Suprapubic skin (tissue), 4 donors: ENCODE measurements around the gene STX16. TPM values are rescaled to one million over a fixed set of nuclear protein-coding genes. Genes with fewer than 3 reads are reported as not detected.

Experiments
- DNase-seq, 2 donors: peaks; one replicate each; pipeline ENCODE4 v3.0.0-alpha.2; 2019; ENCODE audit warnings: low spot score in 2 of 2
- H3K27ac ChIP-seq: fragments of 200-600 bp; sonication (generic); one replicate; pipeline ENCODE4 v1.5.1; 2019
- H3K27me3 ChIP-seq: fragments of 200-600 bp; sonication (generic); one replicate; pipeline ENCODE4 v1.5.1; 2019
- H3K36me3 ChIP-seq: fragments of 200-600 bp; sonication (generic); one replicate; pipeline ENCODE4 v1.5.1; 2019
- H3K4me1 ChIP-seq: fragments of 200-600 bp; sonication (generic); one replicate; pipeline ENCODE4 v1.5.1; 2019
- H3K4me3 ChIP-seq: fragments of 200-600 bp; sonication (generic); one replicate; pipeline ENCODE4 v1.5.1; 2019; ENCODE audit warnings: mild to moderate bottlenecking
- H3K9me3 ChIP-seq: fragments of 200-600 bp; sonication (generic); one replicate; pipeline ENCODE4 v1.5.1; 2019
- EP300 ChIP-seq: sonication (generic); formaldehyde crosslinking; IDR thresholded peaks from one replicate; pipeline ENCODE4 v1.6.1; 2017; ENCODE audit warnings: antibody characterized with exemption
- POLR2A ChIP-seq, 2 donors: fragments of 450-650 bp; IDR thresholded peaks; one replicate each; pipeline ENCODE4 v1.6.1; 2017; ENCODE audit warnings: antibody characterized with exemption in 2 of 2, mild to moderate bottlenecking in 2 of 2, moderate library complexity in 2 of 2
- POLR2AphosphoS5 ChIP-seq, 3 donors: sonication (generic); formaldehyde crosslinking; IDR thresholded peaks; one replicate each; pipeline ENCODE4 v1.6.1; 2017; ENCODE audit warnings: antibody characterized with exemption in 3 of 3
- whole genome bisulfite sequencing: methylation state at CpG from one replicate; pipeline ENCODE4 v1.1.5; 2018; 5-methylcytosine and 5-hydroxymethylcytosine counted together
- total RNA-seq, 4 donors: library from RNA; depleted of rRNA; stranded (reverse); fragments of >200 nt; gene quantifications; one replicate each; pipeline ENCODE4 v1.1.0, GENCODE V29; 2016
- TF ChIP-seq, protein P1 (sequence below), 2 donors: fragments of 200-600 bp in 1 of 2; fragments of 450-650 bp in 1 of 2; sonication (generic) in 1 of 2; IDR thresholded peaks; one replicate each; pipeline ENCODE4 v1.5.1; 2016 to 2019; ENCODE audit warnings: antibody characterized with exemption in 2 of 2, mild to moderate bottlenecking in 1 of 2, moderate library complexity in 1 of 2

STX16 gene
- total RNA-seq, 4 donors from 2014 or later, result 35.6 to 138 (median 50.9) TPM

DNA sequence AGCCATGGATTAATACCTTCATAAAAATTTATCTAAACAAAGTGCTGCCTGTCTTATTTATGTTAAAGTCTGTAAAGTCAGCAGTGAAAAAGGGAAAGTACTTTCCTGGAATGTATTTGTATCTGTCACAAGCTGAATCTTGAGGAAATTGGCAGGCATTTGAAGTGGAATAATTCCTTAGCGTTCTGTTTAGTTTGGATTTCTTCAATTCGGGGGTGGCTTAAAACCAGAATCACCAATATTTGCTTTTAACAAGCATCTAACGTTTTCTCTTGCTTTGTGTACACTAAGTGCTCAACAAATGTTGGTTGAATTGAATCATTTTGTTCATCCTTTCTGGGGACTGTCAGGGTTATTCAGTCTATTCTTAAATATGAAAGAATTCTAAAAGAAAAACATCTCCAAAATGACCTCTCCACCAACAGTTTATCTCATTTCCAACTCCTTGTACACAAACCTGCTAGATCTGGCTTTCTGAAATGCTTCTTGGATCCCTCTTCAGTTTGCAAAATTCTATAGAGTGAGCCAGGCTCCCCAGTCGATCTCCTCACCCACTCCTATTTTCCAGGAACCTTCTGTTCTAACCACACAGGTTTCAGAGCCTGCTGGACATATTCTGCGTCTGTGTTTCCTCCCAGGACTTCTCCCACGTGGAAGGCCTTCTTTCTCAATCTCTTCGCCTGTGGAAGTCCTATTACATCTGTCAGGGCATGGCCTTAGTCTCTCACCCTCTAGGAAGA is 39.5 kb downstream of the STX16 start:
- 19% methylated on average over 7 of the region's 7 CpGs for WGBS
- TF ChIP-seq EP300, result peak; percentile 55
- no peak for TF ChIP-seq POLR2AphosphoS5 (IDR thresholded peaks at IDR 0.05)
- TF ChIP-seq POLR2A (IDR thresholded peaks at IDR 0.05), result no peak
- TF ChIP-seq, protein P1, sequence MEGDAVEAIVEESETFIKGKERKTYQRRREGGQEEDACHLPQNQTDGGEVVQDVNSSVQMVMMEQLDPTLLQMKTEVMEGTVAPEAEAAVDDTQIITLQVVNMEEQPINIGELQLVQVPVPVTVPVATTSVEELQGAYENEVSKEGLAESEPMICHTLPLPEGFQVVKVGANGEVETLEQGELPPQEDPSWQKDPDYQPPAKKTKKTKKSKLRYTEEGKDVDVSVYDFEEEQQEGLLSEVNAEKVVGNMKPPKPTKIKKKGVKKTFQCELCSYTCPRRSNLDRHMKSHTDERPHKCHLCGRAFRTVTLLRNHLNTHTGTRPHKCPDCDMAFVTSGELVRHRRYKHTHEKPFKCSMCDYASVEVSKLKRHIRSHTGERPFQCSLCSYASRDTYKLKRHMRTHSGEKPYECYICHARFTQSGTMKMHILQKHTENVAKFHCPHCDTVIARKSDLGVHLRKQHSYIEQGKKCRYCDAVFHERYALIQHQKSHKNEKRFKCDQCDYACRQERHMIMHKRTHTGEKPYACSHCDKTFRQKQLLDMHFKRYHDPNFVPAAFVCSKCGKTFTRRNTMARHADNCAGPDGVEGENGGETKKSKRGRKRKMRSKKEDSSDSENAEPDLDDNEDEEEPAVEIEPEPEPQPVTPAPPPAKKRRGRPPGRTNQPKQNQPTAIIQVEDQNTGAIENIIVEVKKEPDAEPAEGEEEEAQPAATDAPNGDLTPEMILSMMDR (IDR thresholded peaks at IDR 0.05), result no peak
- Histone ChIP-seq H3K4me3 (no peak overlapping the region), H3K36me3 (peaks cover 12% of the 10 kb centered on the region), H3K4me1 (peaks cover 44% of the 10 kb centered on the region), H3K27ac (peak overlapping the region; percentile 49), H3K27me3 (no peaks in the 10 kb centered on the region), H3K9me3 (no peaks in the 10 kb centered on the region)
- no peak for DNase-seq

DNA sequence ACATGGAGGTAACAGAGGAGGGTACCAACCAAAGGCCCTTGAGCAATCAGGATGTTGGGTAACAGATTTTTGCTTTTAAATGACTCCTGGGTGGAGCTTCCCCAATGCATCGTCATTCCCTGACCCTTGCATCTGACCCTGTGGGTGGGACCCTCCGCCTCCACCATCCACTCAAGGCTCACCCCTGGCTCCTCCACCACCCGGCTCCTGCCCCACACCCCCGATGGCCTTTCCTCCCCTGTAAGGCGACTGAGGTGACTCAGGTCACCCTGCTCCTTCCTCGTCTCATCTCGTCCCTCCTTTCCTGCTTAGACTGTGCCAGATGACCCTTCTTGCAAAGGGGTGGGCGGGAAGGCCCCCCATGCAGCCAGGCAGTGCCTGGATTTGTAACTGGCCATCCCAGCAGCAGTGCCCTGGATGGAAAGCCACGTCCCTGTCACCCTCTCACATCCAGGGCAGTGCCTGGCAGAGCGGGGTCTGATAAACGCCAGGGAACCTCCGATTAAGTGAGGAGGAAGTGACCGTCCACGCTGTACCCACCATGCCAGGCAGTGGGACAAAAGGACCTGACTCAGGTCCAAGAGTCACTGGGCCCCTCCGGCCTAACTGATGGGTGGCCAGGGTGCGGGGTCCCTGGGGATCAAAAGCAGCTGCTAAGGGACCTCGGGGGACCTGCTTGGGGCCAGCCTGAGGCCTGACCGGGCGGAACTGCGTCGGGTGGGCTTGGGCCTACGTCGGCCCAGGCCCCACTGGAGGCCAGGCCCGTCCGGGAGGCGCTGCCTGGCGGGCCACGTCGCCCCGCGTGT is 40.9 kb downstream of the STX16 start:
- Histone ChIP-seq H3K4me1 (peaks cover 44% of the 10 kb centered on the region), H3K9me3 (no peaks in the 10 kb centered on the region), H3K4me3 (peak overlapping the region; percentile 58), H3K27me3 (no peaks in the 10 kb centered on the region), H3K27ac (peak overlapping the region; percentile 92), H3K36me3 (peaks cover 20% of the 10 kb centered on the region)
- TF ChIP-seq, protein P1 (IDR thresholded peaks at IDR 0.05), result no peak
- TF ChIP-seq EP300, result no peak
- no peak for TF ChIP-seq POLR2A (IDR thresholded peaks at IDR 0.05)
- TF ChIP-seq POLR2AphosphoS5 (IDR thresholded peaks at IDR 0.05), result no peak
- peak; percentile 85 to 91 for DNase-seq
- 53% methylated on average over 24 of the region's 31 CpGs for WGBS

DNA sequence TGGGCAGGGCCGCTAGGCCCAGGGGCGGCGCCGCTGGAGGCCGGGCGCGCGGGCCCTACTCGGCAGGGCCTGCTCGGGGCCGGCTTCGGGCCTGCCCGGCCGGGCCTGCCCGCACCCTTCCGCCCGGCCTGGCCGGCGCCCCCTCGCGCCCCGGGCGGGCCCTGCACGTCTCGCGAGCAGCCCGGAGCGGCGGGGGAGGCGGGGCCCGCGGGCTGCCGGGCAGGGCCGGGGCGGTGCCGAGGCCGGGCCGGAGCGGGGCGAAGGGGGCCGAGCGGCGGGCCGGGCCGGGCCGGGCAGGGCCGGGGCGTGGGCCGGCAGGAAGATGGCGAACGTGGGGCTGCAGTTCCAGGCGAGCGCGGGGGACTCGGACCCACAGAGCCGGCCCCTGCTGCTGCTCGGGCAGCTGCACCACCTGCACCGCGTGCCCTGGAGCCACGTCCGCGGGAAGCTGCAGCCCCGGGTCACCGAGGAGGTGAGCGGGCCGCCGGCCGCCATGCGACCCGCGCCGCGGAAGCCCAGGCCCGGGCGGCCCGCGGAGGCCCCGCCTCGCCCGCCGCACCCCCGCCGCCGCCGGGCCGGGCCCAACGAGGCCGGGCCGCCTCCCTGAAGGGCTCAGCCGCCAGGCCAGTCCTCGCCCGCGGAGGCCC is 41.6 kb downstream of the STX16 start, which contains the start of gene NPEPL1:
Gene NPEPL1 (plus strand): TSS at position 222 of the 647 bp plus-strand sequence. CDS start 101 bp downstream, at position 323.
- no peaks in the 10 kb centered on the region for H3K9me3 ChIP-seq
- DNase-seq, result peak in 1 of 2 donors; percentile 76
- peak within 1 kb of the TSS; percentile 92 for H3K27ac ChIP-seq
- no peak for TF ChIP-seq POLR2A (IDR thresholded peaks at IDR 0.05)
- TF ChIP-seq, protein P1 (IDR thresholded peaks at IDR 0.05), result no peak
- TF ChIP-seq EP300, result no peak
- no peak for TF ChIP-seq POLR2AphosphoS5 (IDR thresholded peaks at IDR 0.05)
- 17% methylated on average over 8 of the region's 93 CpGs for whole genome bisulfite sequencing
- H3K36me3 ChIP-seq, result peaks cover 27% of the 10 kb centered on the region
- H3K4me3 ChIP-seq, result peak within 1 kb of the TSS; percentile 58
- H3K4me1 ChIP-seq, result peaks cover 44% of the 10 kb centered on the region
- no peaks in the 10 kb centered on the region for H3K27me3 ChIP-seq

DNA sequence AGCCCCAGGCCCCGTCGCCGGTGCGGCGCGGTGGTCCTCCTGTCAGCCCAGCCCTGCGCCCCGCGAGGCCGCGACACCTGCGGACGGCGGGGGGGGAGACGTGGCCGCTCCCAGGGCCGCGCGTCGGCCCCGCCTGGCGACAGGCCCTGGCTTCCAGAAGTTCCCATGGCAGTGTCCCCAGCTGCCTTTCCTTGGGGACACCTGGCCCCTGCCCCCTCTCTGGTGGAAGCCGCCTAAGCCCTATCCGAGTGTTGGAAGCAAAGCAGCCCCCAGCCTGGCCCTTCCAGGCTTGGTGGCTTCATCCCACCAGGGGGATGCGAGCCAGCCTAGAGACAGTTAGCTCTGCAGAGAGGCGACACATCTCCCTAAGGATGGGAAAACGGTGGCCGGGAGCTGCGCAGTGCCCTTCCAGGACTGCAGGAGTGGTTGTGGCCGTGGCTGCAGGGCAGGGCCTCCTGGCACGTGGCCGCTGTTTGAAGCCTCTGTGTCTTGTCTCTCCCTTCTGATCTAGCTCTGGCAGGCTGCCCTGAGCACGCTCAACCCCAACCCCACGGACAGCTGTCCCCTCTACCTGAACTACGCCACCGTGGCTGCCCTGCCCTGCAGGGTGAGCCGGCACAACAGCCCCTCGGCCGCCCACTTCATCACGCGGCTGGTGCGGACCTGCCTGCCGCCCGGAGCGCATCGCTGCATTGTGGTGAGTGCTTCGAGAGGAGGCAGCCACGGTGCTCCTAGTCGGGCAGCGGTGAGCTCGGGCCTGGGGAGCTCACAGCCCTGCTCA is 42.3 kb downstream of the STX16 start:
- TF ChIP-seq POLR2A (IDR thresholded peaks at IDR 0.05) (no peak), POLR2AphosphoS5 (IDR thresholded peaks at IDR 0.05) (no peak)
- TF ChIP-seq, protein P1 (IDR thresholded peaks at IDR 0.05), result no peak
- peak in 1 of 2 donors; percentile 71 for DNase-seq
- Histone ChIP-seq H3K27ac (peak overlapping the region; percentile 78), H3K27me3 (no peaks in the 10 kb centered on the region), H3K9me3 (no peaks in the 10 kb centered on the region), H3K4me3 (peak overlapping the region; percentile 58), H3K4me1 (peaks cover 44% of the 10 kb centered on the region), H3K36me3 (peaks cover 32% of the 10 kb centered on the region)
- WGBS, result 33% methylated on average over 27 of the region's 51 CpGs
